ENCODE results near the gene DPPA5.
A peak's percentile ranks its signal among the peaks of the same experiment; 100 is the strongest.
"Not testable (repeated sequence)": the region's sequence is repeated elsewhere in the genome, so short reads cannot be mapped to it uniquely, and the experiment has no call there.

The DPPA5 gene

GRCh38 chr6:73363537-73363875 lies 9.4 kb upstream of the DPPA5 start:
- no peak for DNase-seq

DNA sequence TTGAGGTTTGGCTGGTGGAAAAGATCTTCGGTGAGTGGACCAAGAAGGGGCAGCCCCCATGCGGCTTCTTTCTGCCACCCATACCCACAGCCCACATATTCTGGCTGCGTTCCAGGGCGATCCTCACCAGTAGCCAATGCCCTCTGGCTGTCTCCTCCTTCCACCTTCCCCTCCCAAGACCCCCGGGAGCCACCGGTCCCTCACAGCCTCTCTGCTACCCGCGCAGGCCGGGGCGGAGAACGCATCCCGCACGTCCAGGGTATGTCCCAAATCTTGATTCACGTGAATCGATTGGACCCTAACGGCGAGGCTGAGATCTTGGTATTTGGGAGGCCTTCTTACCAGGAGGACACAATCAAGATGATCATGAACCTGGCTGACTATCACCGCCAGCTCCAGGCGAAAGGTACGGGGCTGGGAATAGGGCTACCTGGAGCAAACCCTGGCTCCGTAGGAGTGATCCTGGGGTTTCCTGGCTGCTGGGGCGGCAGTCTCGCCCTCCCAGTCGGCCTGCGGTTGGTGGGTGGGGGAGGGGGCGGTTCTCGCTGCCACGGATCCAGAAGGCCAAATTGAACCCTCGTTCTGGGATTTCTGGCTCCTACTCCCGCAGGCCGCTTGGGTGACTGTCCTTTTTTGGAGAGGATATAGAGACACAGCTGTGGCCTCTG lies 8.9 kb upstream of the DPPA5 start:
- no peak for DNase-seq

DNA sequence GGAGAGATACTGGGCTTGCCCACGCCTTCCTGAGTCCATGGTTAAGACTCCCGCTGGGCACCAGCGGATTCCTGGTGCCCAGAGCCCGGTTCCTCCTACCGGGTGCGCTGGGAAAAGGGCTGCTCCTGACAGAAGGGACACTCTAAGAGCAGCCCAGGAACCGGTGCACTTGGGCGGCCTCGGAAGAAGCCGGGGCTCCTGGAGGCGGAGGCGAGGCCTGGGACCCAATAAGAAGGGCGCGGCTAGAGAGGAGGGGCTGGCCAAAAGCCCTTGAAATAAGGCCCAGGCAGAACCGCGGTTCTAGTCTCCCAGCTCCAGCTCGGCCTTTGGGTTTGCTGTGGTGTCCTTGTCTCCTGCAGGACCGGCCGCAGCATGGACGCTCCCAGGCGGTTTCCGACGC lies 8.3 kb upstream of the DPPA5 start, which contains the start of gene KHDC3L:
KHDC3L (plus strand) TSS at position 301 of the 400 bp plus-strand sequence; CDS start at position 373, 72 bp downstream.
- DNase-seq = no peak

GRCh38 chr6:73349311-73349710 lies 4.8 kb downstream of the DPPA5 start:
- DNase-seq = no peak

DNA sequence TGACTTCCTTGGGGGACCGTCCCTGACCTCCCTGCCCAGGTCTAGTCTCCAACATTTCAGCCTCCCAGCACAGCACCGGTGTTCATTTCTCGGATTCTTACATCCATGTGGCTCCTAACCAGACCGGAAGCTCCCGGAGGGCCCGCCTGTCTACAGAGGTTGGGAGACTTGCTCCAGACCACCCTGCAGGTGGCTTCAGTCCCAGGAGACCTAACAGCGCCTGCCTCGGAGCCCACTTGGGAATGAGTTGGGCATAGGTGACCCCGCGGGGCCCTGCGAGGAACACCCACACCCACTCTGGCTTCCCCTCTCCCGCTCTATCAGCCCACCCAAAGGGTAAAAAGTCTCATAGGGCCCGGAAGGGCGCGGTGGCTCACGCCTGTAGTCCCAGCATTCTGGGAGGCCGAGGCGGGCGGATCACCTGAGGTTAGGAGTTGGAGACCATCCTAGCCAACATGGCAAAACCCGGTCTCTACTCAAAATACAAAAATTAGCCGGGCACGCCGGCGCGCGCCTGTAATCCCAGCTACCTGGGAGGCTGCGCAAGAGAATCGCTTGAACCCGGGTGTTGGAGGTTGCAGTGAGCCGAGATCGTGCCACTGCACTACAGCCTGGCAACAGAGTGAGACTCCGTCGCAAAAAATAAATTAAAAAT lies 5.4 kb downstream of the DPPA5 start:
- no peak for DNase-seq

DNA sequence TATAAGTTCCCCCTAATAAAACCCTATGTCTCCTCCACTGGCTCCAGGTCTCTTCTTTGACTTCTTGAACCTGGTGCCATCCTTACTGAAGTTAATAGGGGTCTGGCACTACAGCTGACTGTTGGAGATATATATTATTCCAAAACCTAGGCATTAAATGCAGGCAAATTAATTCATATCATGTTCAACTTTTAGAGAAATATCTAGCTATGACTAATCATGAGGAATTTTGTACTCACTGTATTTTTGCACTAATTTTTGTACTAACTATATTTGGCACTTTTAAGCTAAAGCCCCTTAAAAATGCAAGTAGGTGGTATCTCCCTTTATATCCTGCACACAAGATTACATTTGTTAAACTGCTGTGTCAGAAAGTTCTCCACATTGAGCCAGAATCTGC lies 10.9 kb downstream of the DPPA5 start:
- no peak for DNase-seq

GRCh38 chr6:73342174-73342573 lies 11.9 kb downstream of the DPPA5 start:
- DNase-seq = no peak

GRCh38 chr6:73341335-73341734 lies 12.7 kb downstream of the DPPA5 start:
- no peak for DNase-seq

DNA sequence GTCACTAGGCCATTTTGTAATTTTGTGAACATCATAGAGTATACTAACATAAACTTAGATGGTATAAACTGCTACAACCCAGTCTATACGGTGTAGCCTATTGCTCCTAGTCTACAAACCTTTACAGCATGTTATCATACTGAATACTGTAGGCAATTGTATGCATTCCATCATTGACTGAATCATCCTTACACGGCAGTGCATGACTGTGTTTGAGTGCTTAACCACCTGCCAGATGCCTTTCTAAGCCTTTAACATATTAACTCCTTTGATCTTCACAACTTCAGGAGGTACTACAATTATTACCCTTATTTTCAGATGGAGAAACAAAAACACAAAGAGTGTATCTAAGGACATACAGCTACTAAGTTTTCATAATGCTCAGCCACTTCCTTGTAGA lies 14.0 kb downstream of the DPPA5 start:
- DNase-seq = peak; percentile 23

DNA sequence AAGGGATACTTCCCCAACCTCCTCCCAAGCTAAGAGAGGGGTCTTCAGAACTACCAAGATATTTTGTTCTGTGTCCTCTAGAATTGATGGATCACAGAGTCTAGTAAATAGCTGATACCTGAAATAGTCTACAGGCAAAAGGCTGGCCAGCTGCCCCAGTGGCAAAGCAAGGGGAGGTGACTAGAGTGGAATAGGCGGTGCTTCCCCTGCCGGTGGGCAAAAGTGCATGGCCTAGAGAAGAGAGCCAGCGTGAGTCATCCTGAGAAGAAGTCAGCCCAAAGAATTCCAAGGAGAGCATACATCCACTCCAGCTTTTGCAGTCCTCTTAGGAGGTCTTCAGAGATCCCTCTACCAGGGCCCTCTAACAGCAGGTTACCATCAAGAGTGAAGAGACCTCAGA lies 14.7 kb downstream of the DPPA5 start:
- no peak for DNase-seq

GRCh38 chr6:73329201-73329600 lies 24.9 kb downstream of the DPPA5 start:
- no peak for DNase-seq

DNA sequence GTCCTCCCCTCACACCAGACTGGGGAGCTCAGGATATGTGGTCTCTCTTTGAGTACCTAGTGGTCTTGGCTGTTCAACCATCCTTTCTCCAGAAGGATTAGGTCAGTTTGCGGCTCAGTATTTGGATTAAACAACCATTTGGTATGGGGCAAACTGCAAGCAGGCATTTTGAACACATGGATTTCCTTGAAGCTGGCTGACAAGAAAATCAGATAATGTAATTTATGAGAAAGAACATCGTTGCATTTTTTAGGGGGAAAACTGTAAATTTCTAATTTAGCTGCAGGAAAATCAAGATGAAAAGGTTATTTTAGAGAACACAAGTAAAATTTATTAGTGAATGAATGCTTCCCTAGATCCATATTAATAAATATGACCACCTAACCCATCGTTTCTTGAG lies 25.3 kb downstream of the DPPA5 start:
- no peak for DNase-seq

- no peak for DNase-seq
These were observed 28.4 kb downstream of the DPPA5 start for GRCh38 chr6:73325656-73326055.

DNA sequence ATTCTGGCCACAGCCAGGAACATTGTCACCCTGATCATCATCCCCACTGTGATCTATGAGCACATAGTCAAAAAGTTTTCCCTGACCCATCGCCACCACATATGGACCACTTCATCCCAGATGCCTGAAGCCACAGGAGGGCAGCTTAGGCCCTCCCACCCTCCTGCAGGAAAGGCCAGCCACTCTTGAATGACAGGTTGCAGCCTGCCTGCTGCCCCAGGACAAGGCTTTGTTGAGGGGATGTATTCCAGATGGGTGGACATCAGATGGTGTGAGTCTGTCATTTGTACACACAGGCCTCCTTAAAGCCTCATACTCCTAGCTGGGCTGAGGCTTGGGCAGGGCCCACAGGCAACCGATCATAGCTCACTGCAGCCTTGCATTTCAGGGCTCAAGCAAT lies 30.8 kb downstream of the DPPA5 start:
- no peak for DNase-seq

- no peak for DNase-seq
These were observed 39.2 kb downstream of the DPPA5 start for GRCh38 chr6:73314577-73315492.

- DNase-seq = not testable (repeated sequence)
These were observed 43.6 kb downstream of the DPPA5 start for GRCh38 chr6:73310503-73310845.

DNA sequence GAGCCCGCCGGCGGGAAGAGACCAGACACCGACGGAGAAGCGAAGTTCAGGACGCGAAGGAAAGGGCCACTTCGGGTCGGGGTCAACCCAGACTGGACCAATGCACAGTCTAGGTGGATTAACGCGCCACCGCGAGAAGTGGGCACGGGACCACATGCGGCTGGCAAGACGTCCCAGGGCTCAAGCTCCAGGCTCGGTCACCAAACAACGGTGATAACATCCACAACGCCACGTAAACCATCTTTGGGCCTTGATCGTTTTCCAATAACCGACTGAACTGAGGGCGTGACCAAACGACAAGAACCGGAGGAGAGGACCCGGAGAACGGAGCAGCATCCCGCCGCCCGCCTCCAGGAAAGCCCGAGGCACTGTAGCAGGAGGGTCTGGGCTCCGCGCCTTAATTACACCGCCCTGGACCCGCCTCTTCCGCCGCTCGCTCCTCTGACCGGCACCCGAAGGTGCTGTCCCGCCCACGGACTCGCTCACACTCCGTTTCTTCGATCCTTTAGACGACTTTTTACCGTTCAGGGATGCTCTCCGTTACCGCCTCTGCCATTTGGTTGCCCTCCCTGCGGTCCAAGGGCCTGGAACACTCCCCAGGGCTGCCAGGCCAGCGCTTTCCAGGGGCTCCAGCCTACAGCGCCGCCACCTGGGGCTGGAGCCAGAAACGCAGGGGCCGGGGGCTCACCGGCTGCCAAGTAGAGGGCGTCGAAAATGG lies 44.1 kb downstream of the DPPA5 start:
- peak; percentile 68 for DNase-seq

GRCh38 chr6:73309535-73309784 lies 44.6 kb downstream of the DPPA5 start:
- no peak for DNase-seq

DNA sequence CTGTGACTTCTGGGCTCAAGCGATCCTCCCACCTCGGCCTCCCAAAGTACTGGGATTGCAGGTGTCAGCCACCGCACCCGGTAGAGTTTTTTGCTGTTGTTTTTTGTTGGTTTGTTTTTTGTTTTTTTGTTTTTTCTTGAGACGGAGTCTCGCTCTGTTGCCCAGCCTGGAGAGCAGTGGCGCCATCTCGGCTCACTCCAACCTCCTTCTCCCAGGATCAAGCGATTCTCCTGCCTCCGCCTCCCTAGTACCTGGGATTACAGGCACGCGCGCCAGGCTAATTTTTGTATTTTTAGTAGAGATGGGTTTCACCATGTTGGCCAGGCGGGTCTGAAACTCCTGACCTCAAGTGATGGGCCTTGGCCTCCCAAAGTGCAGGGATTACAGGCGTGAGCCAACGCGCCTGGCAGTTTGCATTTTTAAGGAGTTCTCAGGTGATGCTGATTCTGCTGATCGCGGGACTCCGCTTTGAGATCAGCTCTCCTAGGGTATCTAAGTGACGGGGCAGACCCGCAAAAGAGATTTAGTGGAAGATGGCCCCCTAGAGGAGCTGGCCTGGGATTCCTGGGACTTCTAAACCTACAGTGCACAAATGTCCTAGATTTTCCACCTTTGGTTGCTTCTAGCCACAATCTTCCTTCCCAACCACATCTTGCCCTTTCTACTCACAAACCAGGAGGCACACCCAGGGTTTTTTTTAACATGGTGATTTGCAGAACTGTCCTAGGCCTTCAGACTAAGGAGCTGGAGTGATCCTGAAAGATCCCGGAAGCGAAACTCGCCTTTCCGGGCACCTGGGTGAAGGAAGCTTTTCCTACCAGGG lies 45.2 kb downstream of the DPPA5 start:
- peak; percentile 17 for DNase-seq

DNA sequence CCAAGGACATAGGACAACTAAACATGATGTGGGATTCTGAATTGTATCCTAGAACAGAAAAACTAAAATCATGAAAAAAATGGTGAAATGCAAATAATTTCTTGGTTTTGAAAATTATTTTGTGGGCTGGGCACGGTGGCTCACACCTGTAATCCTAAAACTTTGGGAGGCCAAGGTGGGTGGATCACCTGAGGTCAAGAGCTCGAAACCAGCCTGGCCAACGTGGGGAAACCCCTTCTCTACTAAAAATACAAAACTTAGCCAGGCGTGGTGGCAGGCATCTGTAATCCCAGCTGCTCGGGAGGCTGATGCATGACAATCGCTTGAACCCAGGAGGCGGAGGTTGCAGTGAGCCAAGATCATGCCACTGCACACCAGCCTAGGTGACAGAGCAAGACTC lies 50.3 kb downstream of the DPPA5 start:
- DNase-seq = not testable (repeated sequence)

Measured in fibroblast of upper back skin (primary cell).